ENCODE data around the gene MUC20.
"Not testable (repeated sequence)": the region's sequence is repeated elsewhere in the genome, so short reads cannot be mapped to it uniquely, and the experiment has no call there.

The MUC20 gene

DNA sequence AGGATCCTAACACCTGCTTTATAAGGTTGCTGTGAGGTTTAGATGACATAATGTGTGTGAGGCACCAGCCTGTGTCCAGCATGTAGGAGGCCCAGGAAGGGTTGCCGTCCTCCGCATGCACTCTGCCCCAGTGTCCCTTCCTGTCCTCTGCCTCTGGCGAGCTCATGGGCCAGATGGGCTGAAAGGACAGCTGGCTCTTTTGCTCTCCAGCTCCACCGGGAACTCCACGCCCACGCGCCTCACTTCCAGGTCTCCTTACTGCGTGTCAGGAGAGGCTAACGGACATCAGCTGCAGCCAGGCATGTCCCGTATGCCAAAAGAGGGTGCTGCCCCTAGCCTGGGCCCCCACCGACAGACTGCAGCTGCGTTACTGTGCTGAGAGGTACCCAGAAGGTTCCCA is 12.2 kb downstream of the MUC20 start:
- peaks cover under 1 to 10% of the 10 kb centered on the region in 2 donors for H3K4me1 ChIP-seq (ENCODE audit: control insufficient read depth in 1 of 2, insufficient read depth in 2 of 2, low read length in 2 of 2)
- H3K9me3 ChIP-seq (ENCODE audit: control insufficient read depth in 1 of 2, low read length in 2 of 2) = no peaks in the 10 kb centered on the region
- H3K9ac ChIP-seq (ENCODE audit: low read depth in 1 of 2, low read length in 2 of 2) = no peak overlapping the region
- no peak overlapping the region for H3K4me3 ChIP-seq (ENCODE audit: low read depth in 1 of 2, low read length in 2 of 2)
- H3K36me3 ChIP-seq (ENCODE audit: control insufficient read depth in 1 of 2, insufficient read depth in 2 of 2, low read length in 2 of 2) = peaks cover 12 to 41% of the 10 kb centered on the region in 2 donors
- no peak overlapping the region for H3K27ac ChIP-seq (ENCODE audit: low read depth, low read length)
- no peaks in the 10 kb centered on the region for H3K27me3 ChIP-seq (ENCODE audit: control insufficient read depth in 1 of 2, insufficient read depth in 2 of 2, low read length in 2 of 2)

GRCh38 chr3:195735036-195735695 is 14.4 kb downstream of the MUC20 start:
- Histone ChIP-seq H3K36me3 (ENCODE audit: control insufficient read depth in 1 of 2, insufficient read depth in 2 of 2, low read length in 2 of 2) (peaks cover 12 to 37% of the 10 kb centered on the region in 2 donors), H3K27ac (ENCODE audit: low read depth, low read length) (no peak overlapping the region), H3K27me3 (ENCODE audit: control insufficient read depth in 1 of 2, insufficient read depth in 2 of 2, low read length in 2 of 2) (no peaks in the 10 kb centered on the region)

DNA sequence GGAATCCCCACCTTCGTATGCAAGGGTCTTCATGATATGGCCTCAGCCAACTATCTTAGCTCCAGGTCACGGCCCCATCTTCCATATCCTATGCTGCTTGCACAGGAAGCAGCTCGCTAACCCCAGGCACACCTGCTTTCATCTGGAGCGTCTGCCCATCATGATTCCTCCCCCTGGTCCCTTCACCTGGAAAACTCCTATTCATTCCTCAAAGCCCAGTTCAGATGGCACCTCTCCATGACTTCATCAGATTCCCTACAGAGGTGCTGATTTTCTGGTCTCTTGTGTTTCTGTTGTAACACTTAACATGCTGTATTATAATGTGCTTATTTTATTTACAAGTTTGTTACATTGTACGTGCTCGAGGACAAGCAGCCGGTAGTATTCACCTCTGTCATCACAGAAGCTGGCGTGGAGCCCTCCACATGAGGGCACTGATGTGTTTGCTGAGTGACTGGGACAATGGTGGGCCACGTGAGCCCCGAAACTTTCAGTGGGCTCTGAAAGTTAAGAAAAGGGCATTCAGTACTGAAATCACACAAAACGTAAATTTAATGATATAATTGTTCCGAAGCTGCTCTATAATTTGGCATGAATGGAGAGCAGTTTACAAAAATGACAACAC is 16.2 kb downstream of the MUC20 start:
- H3K4me1 ChIP-seq (ENCODE audit: control insufficient read depth in 1 of 2, insufficient read depth in 2 of 2, low read length in 2 of 2) = no peaks in the 10 kb centered on the region
- no peak overlapping the region for H3K4me3 ChIP-seq (ENCODE audit: low read depth in 1 of 2, low read length in 2 of 2)
- H3K27me3 ChIP-seq (ENCODE audit: control insufficient read depth in 1 of 2, insufficient read depth in 2 of 2, low read length in 2 of 2) = no peaks in the 10 kb centered on the region
- no peak overlapping the region for H3K9ac ChIP-seq (ENCODE audit: low read depth in 1 of 2, low read length in 2 of 2)
- no peaks in the 10 kb centered on the region for H3K9me3 ChIP-seq (ENCODE audit: control insufficient read depth in 1 of 2, low read length in 2 of 2)
- H3K36me3 ChIP-seq (ENCODE audit: control insufficient read depth in 1 of 2, insufficient read depth in 2 of 2, low read length in 2 of 2) = peaks cover 5 to 22% of the 10 kb centered on the region in 2 donors
- no peak overlapping the region for H3K27ac ChIP-seq (ENCODE audit: low read depth, low read length)

More at GRCh38 chr3:195735036-195735695, 14.4 kb downstream of the MUC20 start:
- no peak overlapping the region for H3K4me3 ChIP-seq (ENCODE audit: low read depth in 1 of 2, low read length in 2 of 2)
- H3K9ac ChIP-seq (ENCODE audit: low read depth in 1 of 2, low read length in 2 of 2) = no peak overlapping the region
- H3K9me3 ChIP-seq (ENCODE audit: control insufficient read depth in 1 of 2, low read length in 2 of 2) = no peaks in the 10 kb centered on the region
- no peaks in the 10 kb centered on the region for H3K4me1 ChIP-seq (ENCODE audit: control insufficient read depth in 1 of 2, insufficient read depth in 2 of 2, low read length in 2 of 2)

DNA sequence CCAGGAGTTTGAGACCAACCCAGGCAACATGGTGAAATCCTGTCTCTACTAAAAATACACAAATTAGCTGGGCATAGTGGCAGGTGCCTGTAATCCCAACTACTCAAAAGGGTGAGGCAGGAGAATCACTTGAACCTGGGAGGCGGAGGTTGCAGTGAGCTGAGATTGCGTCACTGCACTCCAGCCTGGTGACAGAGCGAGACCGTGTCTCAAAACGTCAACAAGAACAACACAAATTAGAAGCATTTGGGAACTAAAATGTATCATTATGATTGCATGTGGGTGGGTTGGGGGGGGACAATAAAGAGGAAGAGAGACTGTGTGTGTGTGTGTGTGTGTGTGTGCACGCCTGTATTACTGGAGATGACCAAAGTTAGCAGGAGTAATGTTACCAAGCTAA is 17.0 kb downstream of the MUC20 start:
- not testable (repeated sequence) for H3K27me3 ChIP-seq (ENCODE audit: control insufficient read depth in 1 of 2, insufficient read depth in 2 of 2, low read length in 2 of 2); H3K27ac ChIP-seq (ENCODE audit: low read depth, low read length); H3K9me3 ChIP-seq (ENCODE audit: control insufficient read depth in 1 of 2, low read length in 2 of 2); H3K4me3 ChIP-seq (ENCODE audit: low read depth in 1 of 2, low read length in 2 of 2); H3K9ac ChIP-seq (ENCODE audit: low read depth in 1 of 2, low read length in 2 of 2); H3K4me1 ChIP-seq (ENCODE audit: control insufficient read depth in 1 of 2, insufficient read depth in 2 of 2, low read length in 2 of 2)
- peaks cover 5 to 20% of the 10 kb centered on the region in 2 donors for H3K36me3 ChIP-seq (ENCODE audit: control insufficient read depth in 1 of 2, insufficient read depth in 2 of 2, low read length in 2 of 2)

GRCh38 chr3:195738274-195739044 is 17.7 kb downstream of the MUC20 start:
- Histone ChIP-seq H3K27ac (ENCODE audit: low read depth, low read length) (no peak overlapping the region), H3K9me3 (ENCODE audit: control insufficient read depth in 1 of 2, low read length in 2 of 2) (no peaks in the 10 kb centered on the region), H3K36me3 (ENCODE audit: control insufficient read depth in 1 of 2, insufficient read depth in 2 of 2, low read length in 2 of 2) (peaks cover 5 to 14% of the 10 kb centered on the region in 2 donors), H3K4me3 (ENCODE audit: low read depth in 1 of 2, low read length in 2 of 2) (no peak overlapping the region), H3K9ac (ENCODE audit: low read depth in 1 of 2, low read length in 2 of 2) (no peak overlapping the region), H3K27me3 (ENCODE audit: control insufficient read depth in 1 of 2, insufficient read depth in 2 of 2, low read length in 2 of 2) (no peaks in the 10 kb centered on the region), H3K4me1 (ENCODE audit: control insufficient read depth in 1 of 2, insufficient read depth in 2 of 2, low read length in 2 of 2) (no peaks in the 10 kb centered on the region)

- Histone ChIP-seq H3K27ac (ENCODE audit: low read depth, low read length) (no peak overlapping the region), H3K9ac (ENCODE audit: low read depth in 1 of 2, low read length in 2 of 2) (no peak overlapping the region), H3K9me3 (ENCODE audit: control insufficient read depth in 1 of 2, low read length in 2 of 2) (no peaks in the 10 kb centered on the region), H3K36me3 (ENCODE audit: control insufficient read depth in 1 of 2, insufficient read depth in 2 of 2, low read length in 2 of 2) (peaks cover 5 to 13% of the 10 kb centered on the region in 2 donors), H3K4me1 (ENCODE audit: control insufficient read depth in 1 of 2, insufficient read depth in 2 of 2, low read length in 2 of 2) (no peaks in the 10 kb centered on the region), H3K4me3 (ENCODE audit: low read depth in 1 of 2, low read length in 2 of 2) (no peak overlapping the region), H3K27me3 (ENCODE audit: control insufficient read depth in 1 of 2, insufficient read depth in 2 of 2, low read length in 2 of 2) (no peaks in the 10 kb centered on the region)
Measured at GRCh38 chr3:195739561-195740111, 18.9 kb downstream of the MUC20 start.

DNA sequence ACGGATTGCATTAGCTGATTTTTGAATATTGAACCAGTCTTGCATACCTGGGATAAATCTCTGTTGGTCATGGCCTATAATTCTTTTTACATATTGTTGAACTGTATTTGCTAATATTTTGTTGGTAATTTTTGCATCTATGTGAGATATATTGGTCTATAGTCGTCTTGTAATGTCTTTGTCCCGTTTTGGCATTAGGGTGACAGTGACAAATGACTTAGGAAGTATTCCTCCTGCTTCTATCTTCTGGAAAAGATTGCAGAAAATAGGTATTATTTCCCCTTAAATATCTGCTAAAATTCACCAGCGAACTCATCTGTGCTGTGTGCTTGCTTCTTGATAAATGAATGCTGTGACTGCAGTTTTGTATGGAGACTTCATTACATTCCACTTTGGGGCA is 23.7 kb downstream of the MUC20 start:
- H3K36me3 ChIP-seq (ENCODE audit: control insufficient read depth in 1 of 2, insufficient read depth in 2 of 2, low read length in 2 of 2) = no peaks in the 10 kb centered on the region
- no peaks in the 10 kb centered on the region for H3K4me1 ChIP-seq (ENCODE audit: control insufficient read depth in 1 of 2, insufficient read depth in 2 of 2, low read length in 2 of 2)
- no peak overlapping the region for H3K9ac ChIP-seq (ENCODE audit: low read depth in 1 of 2, low read length in 2 of 2)
- H3K27ac ChIP-seq (ENCODE audit: low read depth, low read length) = no peak overlapping the region
- H3K27me3 ChIP-seq (ENCODE audit: control insufficient read depth in 1 of 2, insufficient read depth in 2 of 2, low read length in 2 of 2) = peaks cover 0 to 4% of the 10 kb centered on the region in 2 donors
- no peak overlapping the region for H3K4me3 ChIP-seq (ENCODE audit: low read depth in 1 of 2, low read length in 2 of 2)
- H3K9me3 ChIP-seq (ENCODE audit: control insufficient read depth in 1 of 2, low read length in 2 of 2) = no peaks in the 10 kb centered on the region

- H3K27ac ChIP-seq (ENCODE audit: low read depth, low read length) = no peak overlapping the region
- H3K4me1 ChIP-seq (ENCODE audit: control insufficient read depth in 1 of 2, insufficient read depth in 2 of 2, low read length in 2 of 2) = no peaks in the 10 kb centered on the region
- peaks cover 0 to 4% of the 10 kb centered on the region in 2 donors for H3K27me3 ChIP-seq (ENCODE audit: control insufficient read depth in 1 of 2, insufficient read depth in 2 of 2, low read length in 2 of 2)
- no peaks in the 10 kb centered on the region for H3K9me3 ChIP-seq (ENCODE audit: control insufficient read depth in 1 of 2, low read length in 2 of 2)
- no peaks in the 10 kb centered on the region for H3K36me3 ChIP-seq (ENCODE audit: control insufficient read depth in 1 of 2, insufficient read depth in 2 of 2, low read length in 2 of 2)
- no peak overlapping the region for H3K4me3 ChIP-seq (ENCODE audit: low read depth in 1 of 2, low read length in 2 of 2)
- no peak overlapping the region for H3K9ac ChIP-seq (ENCODE audit: low read depth in 1 of 2, low read length in 2 of 2)
Measured at GRCh38 chr3:195746346-195746745, 25.6 kb downstream of the MUC20 start.

GRCh38 chr3:195746751-195747150 is 26.0 kb downstream of the MUC20 start:
- no peaks in the 10 kb centered on the region for H3K36me3 ChIP-seq (ENCODE audit: control insufficient read depth in 1 of 2, insufficient read depth in 2 of 2, low read length in 2 of 2)
- H3K9me3 ChIP-seq (ENCODE audit: control insufficient read depth in 1 of 2, low read length in 2 of 2) = no peaks in the 10 kb centered on the region
- H3K4me3 ChIP-seq (ENCODE audit: low read depth in 1 of 2, low read length in 2 of 2) = no peak overlapping the region
- peaks cover 0 to 4% of the 10 kb centered on the region in 2 donors for H3K27me3 ChIP-seq (ENCODE audit: control insufficient read depth in 1 of 2, insufficient read depth in 2 of 2, low read length in 2 of 2)
- H3K4me1 ChIP-seq (ENCODE audit: control insufficient read depth in 1 of 2, insufficient read depth in 2 of 2, low read length in 2 of 2) = no peaks in the 10 kb centered on the region
- no peak overlapping the region for H3K9ac ChIP-seq (ENCODE audit: low read depth in 1 of 2, low read length in 2 of 2)
- no peak overlapping the region for H3K27ac ChIP-seq (ENCODE audit: low read depth, low read length)

DNA sequence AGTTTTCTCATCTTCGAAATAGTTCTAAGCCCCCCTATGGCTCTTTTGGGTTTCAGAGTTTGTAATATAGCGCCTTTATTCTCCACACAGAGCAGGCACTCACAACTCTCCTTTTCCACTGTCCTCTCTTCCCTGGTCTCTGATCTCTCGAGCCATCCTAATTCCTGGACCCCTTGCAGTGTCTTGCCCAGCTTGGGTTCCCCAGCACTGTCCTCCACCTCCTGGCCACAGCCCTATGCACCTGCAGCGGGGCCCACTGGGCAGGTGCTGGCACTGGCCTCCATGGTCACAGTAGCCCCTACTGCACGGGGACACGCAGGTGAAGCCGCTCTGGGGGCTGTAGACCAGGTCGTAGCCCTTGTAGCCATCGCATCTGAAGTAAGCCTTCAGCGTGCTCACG is 27.9 kb downstream of the MUC20 start:
- Histone ChIP-seq H3K9me3 (ENCODE audit: control insufficient read depth in 1 of 2, low read length in 2 of 2) (no peaks in the 10 kb centered on the region), H3K4me1 (ENCODE audit: control insufficient read depth in 1 of 2, insufficient read depth in 2 of 2, low read length in 2 of 2) (no peaks in the 10 kb centered on the region), H3K4me3 (ENCODE audit: low read depth in 1 of 2, low read length in 2 of 2) (no peak overlapping the region), H3K27me3 (ENCODE audit: control insufficient read depth in 1 of 2, insufficient read depth in 2 of 2, low read length in 2 of 2) (peaks cover 0 to 4% of the 10 kb centered on the region in 2 donors), H3K36me3 (ENCODE audit: control insufficient read depth in 1 of 2, insufficient read depth in 2 of 2, low read length in 2 of 2) (no peaks in the 10 kb centered on the region), H3K27ac (ENCODE audit: low read depth, low read length) (no peak overlapping the region), H3K9ac (ENCODE audit: low read depth in 1 of 2, low read length in 2 of 2) (no peak overlapping the region)
